HG03460 (cell line): ENCODE measurements around the gene NFATC1.

Experiments
- ATAC-seq: cut with Tn5 transposase; IDR thresholded peaks from one replicate; pipeline ENCODE4 v1.9.1; 2021; ENCODE audit not compliant: unreplicated experiment

The NFATC1 gene

DNA sequence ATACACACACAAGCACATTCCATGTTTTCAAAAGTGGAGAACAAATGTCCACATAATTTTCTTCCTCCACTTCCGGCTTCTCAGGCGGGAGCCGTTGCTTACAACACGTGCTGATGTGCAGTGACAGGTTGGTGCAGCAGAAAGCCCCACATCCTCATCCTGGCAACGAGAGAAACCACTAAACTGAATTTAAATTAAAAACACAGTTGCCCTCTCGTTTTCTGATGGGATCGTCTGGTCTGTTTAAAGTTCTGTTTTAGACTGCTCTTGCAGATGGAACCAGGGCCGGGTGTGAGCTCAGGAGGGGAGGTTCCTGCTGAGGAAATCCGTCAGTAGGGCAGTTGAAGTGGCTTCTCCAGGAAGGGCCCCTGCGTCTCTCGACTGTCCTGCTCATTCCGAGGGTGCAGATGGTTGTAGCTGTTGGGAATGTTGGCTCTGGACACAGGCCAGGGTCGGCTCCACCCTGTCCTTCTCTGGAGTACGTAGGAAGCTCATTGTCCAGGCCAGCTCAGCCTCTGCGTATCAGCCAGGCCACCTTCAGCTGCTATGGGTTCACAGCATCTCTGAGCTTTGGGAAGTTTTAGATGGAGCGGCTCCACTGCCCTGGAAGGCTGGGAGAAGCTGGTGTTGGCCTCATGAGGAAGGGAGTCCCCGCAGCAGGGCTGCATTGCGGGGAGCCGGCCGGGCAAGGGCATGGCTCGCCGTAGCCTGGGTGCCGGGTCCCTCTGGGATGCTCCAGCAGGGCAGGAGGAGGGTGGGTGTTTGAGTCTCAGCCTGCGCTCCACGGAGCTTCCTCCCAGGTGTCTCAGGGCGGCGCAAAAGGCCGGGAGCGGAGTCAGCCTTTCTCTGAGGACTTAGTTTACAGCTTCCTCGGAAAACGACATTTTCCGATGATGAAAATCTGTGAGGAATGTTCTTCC, 58.3 kb downstream of the NFATC1 start:
- no peak for ATAC-seq

DNA sequence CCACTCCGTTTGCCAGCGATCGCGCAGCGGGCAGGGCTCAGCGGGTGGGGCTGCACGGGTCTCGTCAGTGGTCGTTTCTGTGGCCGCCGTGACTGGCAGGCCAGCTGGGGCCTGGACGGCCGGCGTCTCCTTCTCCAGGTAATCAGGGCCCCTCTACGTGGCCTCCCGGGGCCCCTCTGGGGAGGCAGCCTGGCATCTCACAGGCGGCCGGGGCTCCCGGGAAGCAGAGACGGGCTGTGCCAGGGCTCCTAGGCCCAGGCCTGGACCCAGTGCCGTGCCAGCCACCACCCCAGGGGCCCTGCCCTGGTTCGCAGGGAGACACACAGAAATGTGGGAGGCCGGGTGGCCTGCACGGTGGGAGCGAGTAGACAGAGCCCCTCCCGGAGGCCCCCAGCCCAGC, 59.5 kb downstream of the NFATC1 start:
- no peak for ATAC-seq

DNA sequence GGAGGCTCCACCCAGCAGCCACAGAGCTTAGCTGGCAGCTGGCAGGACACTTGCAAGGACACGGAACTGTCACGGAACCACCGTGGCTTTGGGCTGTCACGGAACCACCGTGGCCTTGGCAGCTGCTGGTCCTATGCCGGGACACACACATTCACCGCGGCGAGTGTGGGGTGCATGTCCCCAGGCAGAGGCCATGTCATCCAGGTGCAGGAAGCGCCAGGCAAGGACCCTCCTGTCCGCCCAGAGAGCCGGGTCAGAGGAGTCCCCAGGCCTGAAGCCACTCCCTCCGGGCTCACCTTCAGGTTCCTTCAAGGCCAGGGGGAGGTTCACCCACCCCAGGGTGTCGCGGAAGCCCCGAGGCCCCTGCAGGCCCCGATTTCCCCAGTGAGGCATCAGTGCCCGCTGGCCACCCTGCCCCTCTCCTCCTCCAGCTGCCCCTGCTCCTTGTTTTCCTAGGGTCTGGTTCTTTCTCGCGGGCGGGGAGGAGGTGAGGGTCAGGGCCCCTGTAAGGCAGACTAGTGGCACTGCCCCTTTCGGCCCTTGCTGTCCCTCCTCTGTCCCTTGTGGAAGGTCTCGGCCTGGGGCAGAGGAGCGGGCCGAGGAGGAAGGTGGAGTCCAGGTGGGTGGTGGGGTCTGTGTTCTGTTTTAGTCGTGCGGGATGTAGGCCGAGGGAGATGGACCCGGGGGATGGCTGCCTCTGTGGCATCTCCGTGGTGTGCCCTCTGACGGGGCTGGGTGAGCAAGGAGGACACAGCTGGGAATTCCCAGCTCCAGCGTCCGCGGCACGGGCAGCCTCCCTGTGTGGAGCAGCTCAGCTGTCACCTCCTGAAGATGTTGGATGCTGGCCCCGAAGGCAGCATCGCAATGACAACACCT, 60.6 kb downstream of the NFATC1 start:
- ATAC-seq, result no peak

DNA sequence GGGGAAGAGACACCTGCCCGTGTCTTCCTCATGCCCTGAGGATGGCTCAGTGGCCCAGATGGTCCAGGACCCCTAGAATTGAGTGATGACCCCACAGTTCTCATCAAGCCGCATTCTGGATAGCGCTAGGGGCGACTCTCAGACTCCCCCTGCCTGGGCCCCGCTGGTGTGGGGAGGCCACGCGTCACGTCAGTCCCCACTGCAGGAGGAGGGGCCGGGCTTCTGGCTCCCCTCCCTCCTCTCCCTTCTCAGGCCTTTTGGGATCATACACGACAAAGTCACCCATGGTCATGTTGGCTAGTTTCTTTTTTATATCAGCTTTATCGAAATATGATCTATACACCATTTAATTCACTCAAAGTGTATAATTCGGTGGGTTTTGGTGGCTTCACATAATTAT, 61.5 kb downstream of the NFATC1 start:
- no peak for ATAC-seq

DNA sequence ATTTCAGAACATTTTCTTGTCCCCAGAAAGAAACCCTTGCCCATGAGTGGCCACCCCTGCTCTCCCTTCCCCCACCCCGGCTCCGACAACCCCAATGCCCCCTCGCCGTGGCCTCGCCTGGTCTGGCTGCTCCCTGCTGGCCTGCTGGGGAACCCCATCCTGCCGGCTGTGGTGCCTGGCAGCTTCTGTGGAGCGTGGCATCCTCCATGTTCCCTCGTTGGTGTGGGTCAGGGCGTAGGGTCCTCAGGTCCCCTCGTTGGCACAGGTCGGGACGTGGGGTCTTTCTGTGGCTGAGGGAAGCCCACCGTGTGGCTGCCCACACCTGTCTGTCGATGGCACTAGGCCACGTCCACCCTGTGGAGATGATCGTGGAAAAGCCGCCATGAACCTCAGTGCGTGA, 61.9 kb downstream of the NFATC1 start:
- ATAC-seq, result no peak

DNA sequence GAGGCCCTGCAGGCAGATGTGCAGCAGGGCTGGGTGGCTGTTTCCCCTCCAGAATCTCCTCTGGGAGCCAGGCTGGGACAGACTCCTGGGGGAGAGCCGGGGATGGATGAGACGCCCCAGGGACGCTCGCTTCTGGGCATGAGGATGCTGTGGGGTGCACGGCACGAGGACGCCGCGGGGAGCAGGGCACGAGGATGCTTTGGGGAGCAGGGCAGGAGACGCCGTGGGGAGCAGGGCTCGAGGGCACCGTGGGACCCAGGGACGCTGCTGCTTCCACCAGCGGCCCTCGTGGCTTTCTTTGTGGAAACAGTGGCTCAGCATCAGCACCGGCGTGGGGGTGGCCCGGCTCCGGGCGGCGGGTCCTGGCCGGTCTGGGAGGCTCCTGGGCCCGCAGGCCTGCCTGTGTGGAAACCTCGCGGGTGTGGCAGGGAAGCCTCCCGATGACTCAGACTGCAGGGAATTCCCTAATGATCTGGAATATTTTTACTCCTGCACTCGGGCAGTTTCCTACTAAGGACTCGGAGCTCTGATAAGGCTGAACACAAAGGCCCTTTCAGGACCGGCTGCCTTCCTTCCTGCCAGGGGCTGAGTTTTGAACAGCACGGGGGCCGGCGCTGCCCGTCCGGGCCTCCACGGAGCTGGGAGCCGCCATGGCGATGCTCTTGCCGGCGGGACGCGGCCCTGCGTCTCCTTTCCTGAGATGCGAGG, 62.6 kb downstream of the NFATC1 start:
- no peak for ATAC-seq

DNA sequence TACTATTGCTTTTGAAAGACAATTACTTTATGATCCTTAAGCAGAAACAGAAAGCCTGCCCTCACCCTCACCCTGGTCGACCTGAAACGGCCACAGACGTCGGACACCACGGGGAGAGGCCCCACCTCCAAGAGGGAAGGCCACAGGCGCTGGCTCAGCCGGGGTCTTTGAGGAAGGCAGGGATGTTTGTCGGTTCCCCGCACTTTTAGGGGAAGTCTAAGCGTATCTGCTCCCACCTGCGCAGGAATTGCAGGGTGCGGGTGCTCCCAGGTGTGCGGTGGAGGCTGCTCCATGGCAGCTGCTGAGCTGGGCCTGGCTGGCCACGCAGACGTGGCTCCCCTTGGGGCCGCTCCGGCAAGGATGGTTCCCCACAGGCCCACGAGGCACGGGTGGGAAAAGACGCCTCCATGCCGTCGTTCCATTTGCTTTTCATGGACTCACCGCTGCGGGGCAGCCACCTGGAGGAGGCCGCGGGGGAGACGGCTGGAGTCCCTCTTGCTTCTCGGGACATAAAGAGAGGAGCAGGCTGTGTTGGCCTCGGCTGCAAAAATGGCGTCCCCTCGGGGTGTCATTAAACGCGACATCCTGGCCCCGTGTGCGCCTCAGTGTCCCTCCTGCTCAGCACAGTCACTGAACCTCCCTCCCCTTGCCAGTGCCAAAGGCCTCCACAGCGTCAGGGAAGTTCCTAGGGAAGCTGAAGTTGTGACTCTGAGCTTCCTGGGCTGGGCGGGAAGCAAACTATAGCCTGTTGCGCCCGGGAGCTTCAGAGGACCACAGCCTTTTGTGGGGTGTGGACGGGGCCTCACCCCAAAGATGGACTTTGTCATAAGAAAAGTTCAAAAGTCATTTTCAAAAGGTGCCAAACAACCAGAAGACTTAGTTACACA, 63.4 kb downstream of the NFATC1 start:
- ATAC-seq, result no peak

DNA sequence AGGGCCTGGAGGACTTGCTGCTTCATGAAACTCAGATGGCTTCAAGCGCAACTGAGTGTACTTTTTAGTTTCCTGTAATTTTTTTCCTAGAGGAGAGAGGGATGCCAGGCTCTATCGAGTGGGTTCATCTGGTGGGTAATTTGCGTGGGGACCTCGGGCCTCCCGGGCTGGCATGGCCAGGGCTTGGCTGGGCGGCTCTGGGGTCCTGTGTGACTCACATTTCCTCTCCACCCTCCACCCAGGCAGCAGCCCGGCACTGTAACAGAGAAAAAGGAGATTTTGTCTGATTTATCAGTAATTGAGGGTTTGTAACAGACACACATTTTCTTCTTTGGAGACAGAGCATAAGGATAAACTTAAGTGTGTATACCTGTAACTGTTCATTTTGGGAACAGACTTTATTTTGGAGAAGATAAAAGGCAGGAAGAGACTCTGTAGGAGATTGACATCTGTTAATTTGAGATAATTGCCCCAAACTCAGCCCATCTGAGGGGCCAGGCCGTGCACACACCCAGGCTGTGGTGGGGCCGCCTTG, 64.3 kb downstream of the NFATC1 start:
- ATAC-seq, result peak; percentile 32

DNA sequence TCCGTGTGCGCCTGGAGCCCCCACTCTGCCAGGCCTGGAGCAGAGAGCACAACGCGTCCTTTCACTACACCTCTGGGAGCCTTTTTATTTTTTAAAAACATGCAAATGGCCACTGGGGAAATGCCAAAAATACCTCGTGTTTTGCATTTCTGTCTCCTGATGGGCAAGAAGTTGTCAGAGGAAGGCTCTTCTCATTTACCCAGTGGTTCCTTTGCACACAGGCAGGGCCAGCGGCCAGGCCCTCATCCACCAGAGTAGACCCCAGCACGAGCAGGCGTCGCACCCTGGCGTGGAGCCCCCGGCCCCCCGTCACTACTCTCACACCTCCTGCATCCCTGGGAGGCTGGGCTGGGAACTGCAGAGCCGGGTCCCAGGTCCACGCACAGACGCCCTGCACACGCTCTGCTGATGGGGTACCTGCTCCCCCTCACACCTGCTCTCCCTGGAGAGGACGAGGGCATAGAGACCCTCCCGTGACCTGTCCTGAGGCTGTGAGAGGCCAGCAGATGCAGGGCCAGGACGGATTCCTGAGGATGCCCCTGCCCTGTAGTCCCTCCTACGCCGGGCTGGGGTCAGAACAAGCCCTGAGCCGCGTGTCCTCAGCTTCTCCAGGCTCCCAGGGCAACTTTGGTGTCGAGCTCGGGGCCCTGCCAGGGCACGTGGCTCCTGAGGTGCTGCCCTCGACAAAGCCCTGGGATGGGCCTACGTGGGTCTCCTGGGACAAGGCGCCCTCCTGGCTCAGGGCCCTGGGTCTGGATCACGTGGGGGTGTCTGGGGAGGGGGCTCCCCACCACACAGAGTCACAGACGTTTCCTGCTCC, 65.0 kb downstream of the NFATC1 start:
- peak; percentile 73 for ATAC-seq

DNA sequence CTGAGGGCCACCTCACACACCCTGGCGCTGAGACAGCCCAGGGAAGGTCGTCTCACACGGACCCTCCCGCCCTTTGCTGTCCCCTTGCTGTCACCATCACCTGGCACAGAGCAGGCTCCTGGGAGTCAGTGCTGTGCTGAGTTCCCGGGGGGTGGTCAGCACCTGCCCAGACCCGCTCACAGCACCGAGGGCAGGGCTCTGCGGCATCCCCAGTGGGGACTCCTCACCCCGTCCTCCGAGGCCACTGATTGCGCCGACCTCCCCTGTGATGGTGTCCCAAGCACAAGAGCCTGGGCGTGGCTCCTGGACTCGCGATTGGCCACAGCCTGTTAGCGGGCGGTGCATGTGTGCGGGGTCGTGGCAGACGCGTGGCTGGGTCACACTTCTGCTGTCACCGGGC, 65.9 kb downstream of the NFATC1 start:
- ATAC-seq, result no peak

DNA sequence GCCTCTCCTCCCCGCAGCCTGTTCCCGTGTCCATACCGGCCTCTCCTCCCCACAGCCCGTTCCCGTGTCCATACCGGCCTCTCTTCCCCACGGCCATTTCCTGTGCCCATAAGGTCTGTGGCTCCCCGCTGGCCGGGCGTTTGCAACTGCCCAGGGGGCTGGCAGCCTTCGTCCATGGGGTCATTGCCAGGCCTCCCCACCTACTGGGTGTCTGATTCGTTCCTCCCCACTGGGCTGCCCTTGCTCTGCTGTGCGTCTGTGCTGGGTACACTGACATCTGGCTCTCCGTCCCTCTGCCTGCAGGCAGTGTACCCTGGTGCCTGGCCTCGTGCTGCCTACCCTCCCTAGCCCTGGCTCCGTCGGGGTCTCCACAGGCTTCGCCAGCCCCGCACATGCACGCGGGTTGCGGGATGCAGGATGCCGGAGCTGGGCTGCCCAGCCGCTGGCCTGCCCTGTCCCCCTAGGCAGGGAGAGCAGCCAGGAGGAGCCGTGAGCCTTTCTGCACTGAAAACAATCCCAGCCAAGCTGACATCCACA, 67.8 kb downstream of the NFATC1 start:
- no peak for ATAC-seq

DNA sequence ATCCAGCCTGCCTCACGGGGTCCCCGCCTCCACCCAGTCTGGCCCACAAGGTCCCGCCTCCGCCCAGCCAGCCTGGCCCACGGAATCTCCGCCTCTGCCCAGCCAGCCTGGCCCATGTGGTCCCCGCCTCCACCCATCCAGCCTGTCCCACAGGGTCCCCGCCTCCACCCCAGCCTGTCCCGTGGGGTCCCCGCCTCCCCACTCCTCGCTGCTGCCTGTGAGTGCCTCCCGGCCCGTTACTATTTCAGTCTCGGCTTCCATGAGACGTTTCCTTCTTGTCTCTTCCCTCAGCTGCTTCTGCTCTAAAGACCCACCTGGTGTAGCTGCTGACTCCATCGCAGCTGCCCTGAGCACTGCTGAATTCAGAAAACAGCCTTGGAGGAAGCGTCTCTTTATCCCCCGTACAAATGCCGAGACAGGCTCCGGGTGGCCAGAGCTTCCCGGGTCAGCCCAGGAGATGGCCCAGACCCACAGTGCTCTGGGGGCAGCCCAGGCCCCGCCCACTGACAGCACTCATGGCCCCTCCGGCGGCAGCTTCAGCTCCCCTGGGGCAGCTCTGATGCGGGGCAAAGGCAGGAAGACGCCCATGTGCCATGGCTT, 69.8 kb downstream of the NFATC1 start:
- peak; percentile 69 for ATAC-seq

DNA sequence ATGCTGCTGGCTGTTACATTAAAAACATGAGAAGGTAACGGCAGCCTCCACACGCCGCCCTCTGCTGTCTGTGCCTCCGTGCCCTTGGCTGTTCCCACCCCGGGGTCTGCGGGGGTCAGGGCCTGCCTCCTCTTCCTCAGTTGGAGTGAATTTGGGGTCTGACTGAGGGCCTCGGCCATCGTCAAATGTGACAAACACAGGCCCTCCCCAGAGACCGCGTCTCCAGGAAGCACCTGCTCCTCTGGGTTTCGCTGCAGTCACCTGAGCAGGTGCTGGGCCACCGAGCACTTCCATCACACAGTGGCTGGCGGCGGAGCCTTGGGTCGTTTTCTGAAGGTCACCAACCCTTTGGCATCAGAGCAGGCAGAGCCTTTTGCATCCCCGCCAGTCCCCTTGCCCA, 70.9 kb downstream of the NFATC1 start:
- ATAC-seq, result peak; percentile 42

DNA sequence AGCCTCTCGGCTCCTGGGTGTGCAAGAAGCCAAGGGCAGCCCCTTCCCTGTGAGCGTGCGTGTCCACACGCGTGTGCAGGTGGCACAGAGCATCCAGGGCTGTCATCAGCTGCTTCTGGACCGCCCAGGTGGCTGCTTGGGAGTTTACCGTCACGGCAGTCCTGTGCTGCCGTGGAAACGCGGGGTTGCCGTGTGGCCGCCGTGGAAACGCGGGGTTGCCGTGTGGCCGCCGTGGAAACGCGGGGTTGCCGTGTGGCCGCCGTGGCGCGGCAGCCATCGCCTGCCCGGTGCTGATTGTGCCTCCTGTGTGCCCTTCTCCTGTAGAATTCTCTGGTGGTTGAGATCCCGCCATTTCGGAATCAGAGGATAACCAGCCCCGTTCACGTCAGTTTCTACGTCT, 71.4 kb downstream of the NFATC1 start:
- no peak for ATAC-seq

DNA sequence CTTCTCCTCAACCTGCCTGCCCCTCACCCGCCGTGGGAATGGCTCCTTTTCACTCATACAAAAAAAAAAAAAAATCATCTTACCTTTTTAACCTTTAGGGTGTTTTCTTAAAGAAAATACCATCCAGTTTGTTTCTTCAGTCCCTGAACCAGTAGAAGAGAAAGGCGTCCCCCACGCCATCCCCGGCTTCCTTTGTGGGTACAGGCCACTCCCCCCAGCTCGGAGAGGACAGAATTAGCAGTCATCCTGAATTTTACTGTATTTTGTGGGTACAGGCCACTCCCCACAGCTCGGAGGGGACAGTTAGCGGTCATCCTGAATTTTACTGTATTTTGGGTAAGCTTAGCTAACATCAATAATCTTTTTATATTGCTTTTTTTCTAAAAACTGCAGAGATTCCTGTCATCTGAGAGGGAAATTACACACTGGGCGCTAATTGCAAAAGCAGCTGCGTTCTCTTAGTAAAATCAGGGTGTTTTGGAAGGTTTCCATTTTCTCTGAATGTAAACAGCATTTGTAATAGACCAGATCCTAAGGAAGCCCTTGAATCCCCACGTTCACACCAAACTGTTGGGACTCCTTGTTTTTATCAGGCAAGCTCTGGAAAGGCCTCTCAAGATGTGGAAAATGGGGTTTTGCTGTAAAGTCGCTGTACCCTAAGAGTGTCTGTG, 72.5 kb downstream of the NFATC1 start:
- ATAC-seq, result no peak

DNA sequence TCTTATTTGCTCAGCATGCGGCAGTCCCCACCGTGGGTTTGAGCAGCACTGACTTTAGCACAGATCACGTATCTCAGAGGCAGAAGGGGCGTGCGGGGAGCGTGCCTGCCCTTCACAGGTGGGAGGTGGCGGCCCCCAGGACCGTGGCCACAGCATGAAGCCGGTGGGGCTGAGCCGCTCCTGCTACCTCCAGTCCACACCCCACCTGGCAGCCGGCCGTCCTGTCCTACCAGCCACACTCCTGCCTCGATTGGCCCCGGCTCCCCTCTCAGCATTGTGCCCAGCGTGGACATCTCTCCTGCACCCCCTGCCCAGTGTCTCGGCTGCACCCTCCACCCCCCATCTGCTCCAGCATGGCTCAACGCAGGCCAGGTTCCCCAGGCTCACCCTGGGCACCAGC, 73.6 kb downstream of the NFATC1 start:
- ATAC-seq, result no peak

DNA sequence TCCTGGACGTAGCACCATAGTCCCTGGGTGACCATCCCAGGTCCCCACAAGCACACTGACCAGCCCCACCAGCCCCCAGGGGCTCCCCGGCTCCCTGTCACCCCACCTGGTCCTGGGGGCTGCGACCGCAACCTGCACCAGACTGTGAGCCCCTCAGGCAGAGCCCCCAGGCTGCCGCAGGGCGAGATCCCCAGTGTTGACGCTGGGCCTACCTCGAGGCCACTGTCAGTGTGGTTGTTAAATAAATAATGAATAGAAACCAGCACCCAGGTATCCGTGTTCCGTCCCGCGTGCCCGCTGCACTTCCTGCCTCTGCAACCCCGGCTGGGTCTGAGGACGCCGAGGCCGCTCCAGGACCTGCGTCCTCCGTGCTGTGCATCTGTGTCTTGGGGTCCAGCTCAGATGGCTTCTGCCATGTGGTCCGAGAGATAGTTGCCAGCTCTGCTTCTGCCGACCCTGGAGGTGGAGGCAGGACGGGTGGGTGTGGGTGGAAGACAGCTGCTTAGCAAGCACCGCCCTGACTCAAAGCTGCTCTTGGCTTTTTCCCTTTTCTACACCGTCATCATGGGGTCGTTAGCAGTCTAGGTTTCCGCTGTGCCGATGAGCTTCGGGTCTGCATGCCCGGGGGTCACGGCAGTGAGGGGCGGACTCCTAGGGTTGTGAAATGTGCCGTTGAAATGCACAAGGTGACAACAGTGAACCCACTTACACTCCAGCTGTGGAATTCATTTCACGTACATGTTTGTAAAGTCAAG, 74.2 kb downstream of the NFATC1 start:
- ATAC-seq, result no peak
